Body of pancreas (tissue), 4 donors: ENCODE measurements around the gene MIS18A. TPM values are rescaled to one million over a fixed set of nuclear protein-coding genes. Genes with fewer than 3 reads are reported as not detected.

Source experiments
- ATAC-seq: fragments of 150-250 bp; one replicate; pipeline ENCODE4 v1.9.1; 2016
- DNase-seq, 4 donors: peaks; one replicate each; pipeline ENCODE4 v3.0.0-alpha.2; 2019
- H3K27ac ChIP-seq, 4 donors: fragments of 200-600 bp; sonication (generic); 1 replicate in 3 of 4; 2 replicates in 1 of 4; pipeline versions ENCODE4 v1.5.1 to v1.6.1; 2016 to 2019; ENCODE audit warnings: mild to moderate bottlenecking in 1 of 4, mixed read lengths in 1 of 4, moderate library complexity in 1 of 4
- H3K27me3 ChIP-seq, 2 donors: fragments of 200-600 bp; sonication (generic); one replicate each; pipeline ENCODE4 v1.6.0; 2016; ENCODE audit warnings: mild to moderate bottlenecking in 1 of 2
- H3K36me3 ChIP-seq, 2 donors: fragments of 200-600 bp; sonication (generic); replicated peaks in 1 of 2; 2 replicates each; pipeline ENCODE4 v1.5.1; 2016; ENCODE audit warnings: low read depth in 2 of 2; ENCODE audit not compliant: insufficient read depth in 1 of 2
- H3K4me1 ChIP-seq: fragments of 200-600 bp; sonication (generic); one replicate; pipeline ENCODE4 v1.6.0; 2016
- H3K4me3 ChIP-seq, 2 donors: fragments of 200-600 bp; sonication (generic); 1 replicate in 1 of 2; 2 replicates in 1 of 2; pipeline ENCODE4 v1.5.1; 2016 to 2019
- H3K9me3 ChIP-seq, 3 donors: fragments of 200-600 bp; sonication (generic); 1 replicate in 2 of 3; 2 replicates in 1 of 3; pipeline ENCODE4 v1.5.1; 2016
- CTCF ChIP-seq, 7 experiments: fragments of 450-650 bp in 4 of 7; fragments of 200-600 bp in 3 of 7; sonication (generic) in 3 of 7; IDR thresholded peaks; one replicate each; pipeline ENCODE4 v1.5.1; 2016 to 2019; ENCODE audit warnings: antibody characterized with exemption in 7 of 7
- POLR2A ChIP-seq, 3 donors: fragments of 450-650 bp; IDR thresholded peaks; one replicate each; pipeline ENCODE4 v1.6.1; 2016; ENCODE audit warnings: antibody characterized with exemption in 3 of 3, mild to moderate bottlenecking in 2 of 3
- WGBS, 2 donors: methylation state at CpG; one replicate each; pipeline ENCODE4 v1.1.5; 2017; 5-methylcytosine and 5-hydroxymethylcytosine counted together
- intact Hi-C: fragments of 100-400 bp; cut with DNase I; formaldehyde crosslinking; loops from one replicate; pipeline ENCODE4 v1.15.1; 2023
- total RNA-seq, 2 donors: library from RNA; depleted of rRNA; stranded (reverse); fragments of >200 nt; gene quantifications; one replicate each; pipeline ENCODE4 v1.1.0, GENCODE V29; 2016

Gene MIS18A
- total RNA-seq, 2 donors from 2014 or later, result 4.3 to 5.2 TPM

GRCh38 chr21:32226444-32226843 is 52.4 kb downstream of the MIS18A start:
- no peak for TF ChIP-seq POLR2A (IDR thresholded peaks at IDR 0.05)
- no peak for TF ChIP-seq CTCF (IDR thresholded peaks at IDR 0.05)
- no peak for DNase-seq
- WGBS, 2 donors, result 39 to 50% methylated on average over 1 of the region's 1 CpG
- Histone ChIP-seq H3K27me3 (no peaks in the 10 kb centered on the region), H3K9me3 (no peaks in the 10 kb centered on the region), H3K4me1 (no peaks in the 10 kb centered on the region), H3K36me3 (no peaks in the 10 kb centered on the region), H3K27ac (no peak overlapping the region), H3K4me3 (no peak overlapping the region)
- intact Hi-C loops, result no loop called here
- no peak for ATAC-seq

Other genes with a start within 250 kb of the MIS18A start
- under 1 TPM in 1 of 2 donors, not detected in 1; 0.66 TPM for gene MRAP, start 19.8 kb upstream of the MIS18A start, total RNA-seq
- 10 to 100 TPM; 10.1 to 11.2 TPM for gene URB1, start 114.0 kb upstream of the MIS18A start, total RNA-seq
- gene EVA1C, start 133.7 kb upstream of the MIS18A start, total RNA-seq, result 10 to 100 TPM; 16.5 to 24.4 TPM